HG02973 (cell line): ENCODE results near the gene COX19.
"Not testable (repeated sequence)": the region's sequence is repeated elsewhere in the genome, so short reads cannot be mapped to it uniquely, and the experiment has no call there.

Experiments used
- ATAC-seq: cut with Tn5 transposase; IDR thresholded peaks from one replicate; pipeline ENCODE4 v1.9.1; 2021; ENCODE audit warnings: moderate library complexity; ENCODE audit not compliant: unreplicated experiment

Gene COX19

DNA sequence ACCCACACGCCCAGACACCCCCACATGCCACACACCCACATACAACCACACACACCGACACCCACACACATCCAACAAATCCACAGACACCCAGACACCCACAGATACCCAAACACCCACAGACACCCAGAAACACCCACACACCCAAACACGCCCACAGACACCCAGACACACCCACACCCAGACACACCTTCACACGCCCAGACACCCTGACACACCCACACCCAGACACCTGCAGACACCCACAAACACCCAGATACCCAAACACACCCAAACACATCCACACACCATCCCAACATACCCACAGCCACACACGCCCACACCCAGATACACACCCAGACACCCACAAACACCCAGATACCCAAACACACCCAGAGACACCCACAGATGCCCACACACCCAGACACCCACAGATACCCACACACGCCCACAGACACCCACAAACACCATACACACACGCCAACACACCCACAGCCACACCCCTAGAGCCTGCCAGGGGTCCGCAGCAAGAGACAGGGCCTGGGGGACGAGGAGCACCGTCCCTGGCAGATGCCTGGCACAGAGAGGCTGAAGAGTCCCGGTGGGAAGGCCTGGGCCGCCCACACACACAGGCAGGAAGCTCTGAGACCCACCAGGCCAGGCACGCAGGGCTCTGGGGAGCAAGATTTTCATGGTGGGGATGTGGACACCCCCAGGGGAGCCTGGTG is 36.1 kb upstream of the COX19 start:
- no peak for ATAC-seq

- ATAC-seq = no peak
Observed at GRCh38 chr7:1010226-1010625, 34.9 kb upstream of the COX19 start.

DNA sequence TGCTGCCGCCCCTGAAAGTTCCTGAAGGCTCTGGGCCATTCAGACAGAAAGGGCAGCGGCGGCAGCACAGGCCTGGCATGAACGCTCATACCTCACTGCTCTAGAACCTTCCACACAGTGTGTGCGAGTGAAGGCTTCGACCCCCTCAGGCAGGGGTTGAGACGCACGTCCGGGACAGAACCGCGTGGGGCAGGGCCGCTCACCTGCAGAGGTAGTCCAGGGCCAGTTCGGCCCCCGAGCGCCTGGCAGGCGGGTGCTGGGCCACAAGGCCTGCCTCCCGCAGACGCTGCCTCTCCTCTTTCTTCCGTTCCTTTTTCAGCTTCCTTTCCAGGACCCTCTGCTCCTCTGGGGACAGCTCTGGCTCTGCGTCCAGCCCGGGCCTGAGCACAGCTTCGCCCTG is 34.4 kb upstream of the COX19 start:
- no peak for ATAC-seq

DNA sequence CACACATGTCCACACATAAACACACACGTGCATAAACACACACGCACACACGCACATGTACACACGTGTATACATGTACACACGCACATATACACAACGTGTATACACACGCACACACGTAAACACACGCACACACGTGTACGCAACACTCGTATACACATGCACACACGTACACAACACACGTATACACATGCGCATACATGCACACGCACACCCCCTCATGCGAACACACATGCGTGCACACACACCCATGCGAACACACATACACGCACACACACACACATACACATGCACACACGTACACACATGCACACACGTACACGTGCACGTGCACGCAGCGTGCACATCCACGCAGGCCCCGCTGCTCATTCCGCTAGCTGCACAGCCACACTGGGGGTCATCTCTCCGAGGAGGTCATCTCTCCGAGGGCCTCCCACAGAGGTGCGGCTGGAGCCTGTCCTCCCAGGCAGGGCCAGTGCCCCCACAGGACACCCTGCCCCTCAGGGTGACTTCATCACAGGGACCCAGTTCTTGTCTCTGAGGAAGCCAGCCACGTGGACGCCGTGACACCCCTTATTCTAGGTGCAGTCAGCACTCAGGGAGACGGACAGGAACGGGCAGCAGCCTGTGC is 33.5 kb upstream of the COX19 start:
- no peak for ATAC-seq

DNA sequence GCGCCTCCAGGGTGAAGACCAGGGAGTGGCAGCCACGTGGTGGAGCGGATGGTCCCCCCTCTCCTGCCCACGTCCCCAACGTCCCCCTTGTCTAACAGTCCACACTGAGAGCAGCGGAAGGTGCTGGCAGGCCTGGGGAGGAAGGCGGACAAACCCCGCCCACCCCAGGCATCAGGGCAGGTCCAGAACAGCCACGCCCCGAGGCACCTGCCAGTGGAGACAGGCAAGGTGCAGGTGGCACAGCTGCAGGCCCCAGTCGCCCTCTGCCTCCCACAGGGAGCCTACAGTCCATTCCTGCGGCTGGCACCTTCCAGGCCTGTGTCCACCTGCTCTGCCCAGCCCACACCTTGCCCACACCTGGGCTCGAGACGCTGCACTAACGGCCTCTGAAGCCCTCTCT is 32.6 kb upstream of the COX19 start:
- no peak for ATAC-seq

- no peak for ATAC-seq
Observed at GRCh38 chr7:1005303-1005702, 30.0 kb upstream of the COX19 start.

GRCh38 chr7:1004018-1004852 is 28.9 kb upstream of the COX19 start:
- no peak for ATAC-seq

DNA sequence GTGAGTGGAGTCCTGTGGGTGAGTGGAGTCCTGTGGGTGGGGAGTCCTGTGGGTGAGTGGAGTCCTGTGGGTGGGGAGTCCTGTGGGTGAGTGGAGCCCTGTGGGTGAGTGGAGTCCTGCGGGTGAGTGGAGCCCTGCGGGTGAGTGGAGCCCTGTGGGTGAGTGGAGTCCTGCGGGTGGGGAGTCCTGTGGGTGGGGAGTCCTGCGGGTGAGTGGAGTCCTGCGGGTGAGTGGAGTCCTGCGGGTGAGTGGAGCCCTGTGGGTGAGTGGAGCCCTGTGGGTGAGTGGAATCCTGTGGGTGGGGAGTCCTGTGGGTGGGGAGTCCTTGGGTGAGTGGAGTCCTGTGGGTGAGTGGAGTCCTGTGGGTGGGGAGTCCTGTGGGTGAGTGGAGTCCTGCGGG is 27.1 kb upstream of the COX19 start:
- not testable (repeated sequence) for ATAC-seq

DNA sequence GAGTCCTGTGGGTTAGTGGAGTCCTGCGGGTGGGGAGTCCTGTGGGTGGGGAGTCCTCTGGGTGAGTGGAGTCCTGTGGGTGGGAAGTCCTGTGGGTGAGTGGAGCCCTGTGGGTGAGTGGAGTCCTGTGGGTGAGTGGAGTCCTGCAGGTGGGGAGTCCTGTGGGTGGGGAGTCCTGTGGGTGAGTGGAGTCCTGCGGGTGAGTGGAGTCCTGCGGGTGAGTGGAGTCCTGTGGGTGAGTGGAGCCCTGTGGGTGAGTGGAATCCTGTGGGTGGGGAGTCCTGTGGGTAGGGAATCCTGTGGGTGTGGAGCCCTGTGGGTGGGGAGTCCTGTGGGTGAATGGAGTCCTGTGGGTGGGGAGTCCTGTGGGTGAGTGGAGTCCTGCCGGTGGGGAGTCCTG is 26.7 kb upstream of the COX19 start:
- ATAC-seq = not testable (repeated sequence)

- not testable (repeated sequence) for ATAC-seq
Observed at GRCh38 chr7:1001069-1001770, 25.9 kb upstream of the COX19 start.

DNA sequence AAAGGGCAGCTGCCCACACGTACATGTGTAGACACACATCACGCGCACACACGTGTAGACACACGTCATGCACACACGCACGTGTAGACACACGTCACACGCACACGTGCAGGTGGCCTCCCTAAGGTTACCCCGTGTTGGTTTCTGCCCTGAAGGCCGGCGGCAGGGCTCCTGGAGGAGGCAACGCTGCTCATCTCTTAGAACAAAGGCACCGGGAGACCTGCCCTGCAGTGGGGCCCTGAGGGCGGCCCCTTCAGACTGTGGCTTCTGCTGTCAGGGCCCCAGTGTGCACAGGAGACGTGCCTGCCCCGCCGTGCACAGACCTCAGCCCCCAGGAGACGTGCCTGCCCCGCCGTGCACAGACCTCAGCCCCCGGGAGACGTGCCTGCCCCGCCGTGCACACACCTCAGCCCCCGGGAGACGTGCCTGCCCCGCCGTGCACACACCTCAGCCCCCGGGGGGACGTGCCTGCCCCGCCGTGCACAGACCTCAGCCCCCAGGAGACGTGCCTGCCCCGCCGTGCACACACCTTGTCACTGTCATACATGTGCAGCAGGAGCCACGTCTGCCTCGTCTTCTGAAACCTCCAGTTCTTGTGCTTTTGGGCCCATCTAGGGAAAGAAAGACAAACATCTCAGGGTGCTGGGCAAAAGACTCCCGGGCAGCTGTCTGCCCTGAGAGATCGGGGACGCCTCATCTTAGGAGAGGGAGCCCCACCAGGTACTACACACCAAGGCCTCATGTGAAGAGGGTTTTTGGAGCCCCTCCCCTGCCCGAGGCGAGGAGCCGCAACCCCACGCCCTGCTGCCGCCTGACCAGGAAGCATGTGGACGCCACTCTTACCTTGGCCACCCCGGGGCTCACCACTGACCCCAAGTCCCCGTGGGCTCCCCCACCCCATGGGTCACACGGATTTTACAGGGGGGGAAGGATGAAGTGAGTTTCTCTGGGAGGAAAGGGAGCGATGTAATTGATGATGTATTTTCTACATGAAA is 24.9 kb upstream of the COX19 start:
- no peak for ATAC-seq

- no peak for ATAC-seq
Observed at GRCh38 chr7:999149-999879, 24.0 kb upstream of the COX19 start.

GRCh38 chr7:997404-998395 is 22.4 kb upstream of the COX19 start:
- ATAC-seq = no peak

- ATAC-seq = no peak
Observed at GRCh38 chr7:996079-996872, 20.9 kb upstream of the COX19 start.

DNA sequence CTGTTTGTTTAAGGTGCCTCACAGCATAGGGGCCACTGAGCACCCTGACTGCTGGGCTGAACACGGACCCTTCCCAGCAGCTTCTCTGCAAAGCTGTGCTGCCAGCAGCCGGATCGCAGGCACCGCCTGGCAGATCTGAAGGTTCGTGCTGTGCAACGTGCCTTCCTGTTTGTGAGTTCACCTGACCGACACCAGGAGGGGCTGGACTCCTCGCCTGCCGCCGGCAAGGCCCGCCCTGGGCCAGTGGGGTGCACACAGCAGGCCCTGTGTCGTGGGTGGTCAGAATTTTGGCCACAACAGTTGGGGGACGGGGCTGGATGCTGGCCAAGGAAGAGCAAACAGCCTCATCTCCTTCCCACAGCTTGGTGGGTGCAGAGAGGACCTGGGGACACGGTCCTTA is 20.2 kb upstream of the COX19 start:
- no peak for ATAC-seq

DNA sequence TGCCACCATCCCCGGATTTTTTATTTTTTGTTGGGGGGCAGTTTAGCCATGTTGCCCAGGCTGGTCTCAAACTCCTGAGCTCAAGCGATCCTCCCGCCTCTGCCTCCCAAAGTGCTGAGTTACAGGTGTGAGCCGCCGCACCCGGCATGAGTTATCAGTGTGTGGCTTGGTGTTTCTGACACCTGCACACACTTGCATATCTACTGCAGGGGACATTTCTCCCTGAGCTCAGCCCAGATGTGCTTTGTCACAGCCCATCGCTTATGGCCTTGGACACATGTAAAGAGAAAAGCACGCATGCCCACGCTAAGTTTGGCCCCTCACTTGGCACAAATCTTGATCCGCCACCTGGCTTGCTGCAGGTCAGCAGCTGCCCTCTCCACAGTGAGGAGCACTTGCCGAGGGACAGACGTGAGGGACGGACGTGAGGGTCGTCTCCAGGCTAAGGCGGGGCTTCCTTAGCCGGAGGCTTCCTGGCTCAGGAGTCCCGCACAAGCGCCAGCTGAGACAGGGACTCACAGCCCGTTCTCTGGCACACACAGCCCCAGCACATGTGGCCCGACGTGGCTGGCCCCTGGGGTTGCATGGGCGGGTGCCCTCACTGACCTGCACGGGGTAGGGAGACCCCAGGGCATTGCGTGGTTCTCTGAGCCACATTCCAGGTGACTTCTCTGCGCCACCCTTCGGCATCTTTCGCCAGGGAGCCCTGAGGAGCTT is 19.4 kb upstream of the COX19 start:
- no peak for ATAC-seq
